DMS 273 (cell line): ENCODE measurements around the gene PSIP1.
"Not testable (repeated sequence)": the region's sequence is repeated elsewhere in the genome, so short reads cannot be mapped to it uniquely, and the experiment has no call there.

Source experiments
- DNase-seq: peaks from one replicate; lab custom pipeline; 2025; ENCODE audit not compliant: unreplicated experiment; lab: John Stamatoyannopoulos, UW

PSIP1 gene

DNA sequence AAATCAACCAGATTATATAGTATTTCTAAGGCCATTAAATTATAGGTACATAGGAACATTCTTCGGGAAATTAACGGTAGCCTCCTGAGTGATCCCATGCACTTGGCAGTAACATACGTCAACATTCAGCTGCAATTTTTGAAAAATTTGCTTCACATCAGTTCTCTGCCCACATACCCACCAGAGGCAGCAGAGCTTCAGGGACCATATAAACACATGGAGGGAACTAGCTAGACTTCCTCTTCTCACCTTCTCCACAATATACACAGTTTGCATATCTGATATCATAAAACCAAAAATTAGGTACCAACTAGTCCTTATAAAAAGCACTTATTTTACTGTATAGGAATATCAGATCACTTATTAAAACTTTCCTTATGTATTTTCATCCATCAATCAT lies 4.8 kb downstream of the PSIP1 start:
- no peak for DNase-seq

- no peak for DNase-seq
Measured at GRCh38 chr9:15501803-15502202, 9.0 kb downstream of the PSIP1 start.

DNA sequence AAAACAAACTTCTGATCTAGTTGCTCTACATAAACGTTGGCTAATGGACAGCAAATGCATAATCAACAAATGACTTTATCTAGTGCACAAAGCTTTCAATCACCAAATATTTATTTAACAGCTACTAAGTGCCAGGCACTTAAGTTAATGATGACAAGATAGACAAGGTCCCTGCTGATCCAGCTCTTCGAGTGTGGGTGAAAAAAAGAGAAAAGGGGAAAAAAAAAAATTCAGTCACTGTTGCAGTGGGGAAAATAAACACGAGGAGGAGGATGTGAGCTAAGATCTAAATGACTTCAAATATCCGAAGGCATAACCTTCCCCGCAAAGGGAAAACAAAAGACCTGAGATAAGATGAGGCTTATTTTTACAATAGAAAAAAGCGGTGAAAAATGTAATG lies 9.6 kb downstream of the PSIP1 start:
- DNase-seq, result no peak

DNA sequence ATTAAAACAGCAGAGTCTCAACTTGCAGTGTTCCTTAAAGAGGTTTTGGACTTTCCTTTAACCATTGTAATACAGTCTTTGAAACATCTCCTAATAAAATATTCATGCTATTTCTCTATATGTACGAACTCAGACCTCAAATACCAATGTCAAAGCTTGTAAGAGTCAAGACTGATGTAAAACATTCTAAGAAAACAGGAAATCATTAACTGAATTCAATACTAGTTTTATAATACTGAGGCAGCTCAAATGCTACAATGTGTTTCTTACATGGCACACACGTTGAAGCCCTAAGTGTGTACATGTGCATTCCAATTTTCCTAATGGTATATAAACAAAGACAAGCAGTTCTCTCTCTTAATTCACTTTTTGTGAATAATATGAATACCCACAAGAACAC lies 11.6 kb downstream of the PSIP1 start:
- no peak for DNase-seq

DNA sequence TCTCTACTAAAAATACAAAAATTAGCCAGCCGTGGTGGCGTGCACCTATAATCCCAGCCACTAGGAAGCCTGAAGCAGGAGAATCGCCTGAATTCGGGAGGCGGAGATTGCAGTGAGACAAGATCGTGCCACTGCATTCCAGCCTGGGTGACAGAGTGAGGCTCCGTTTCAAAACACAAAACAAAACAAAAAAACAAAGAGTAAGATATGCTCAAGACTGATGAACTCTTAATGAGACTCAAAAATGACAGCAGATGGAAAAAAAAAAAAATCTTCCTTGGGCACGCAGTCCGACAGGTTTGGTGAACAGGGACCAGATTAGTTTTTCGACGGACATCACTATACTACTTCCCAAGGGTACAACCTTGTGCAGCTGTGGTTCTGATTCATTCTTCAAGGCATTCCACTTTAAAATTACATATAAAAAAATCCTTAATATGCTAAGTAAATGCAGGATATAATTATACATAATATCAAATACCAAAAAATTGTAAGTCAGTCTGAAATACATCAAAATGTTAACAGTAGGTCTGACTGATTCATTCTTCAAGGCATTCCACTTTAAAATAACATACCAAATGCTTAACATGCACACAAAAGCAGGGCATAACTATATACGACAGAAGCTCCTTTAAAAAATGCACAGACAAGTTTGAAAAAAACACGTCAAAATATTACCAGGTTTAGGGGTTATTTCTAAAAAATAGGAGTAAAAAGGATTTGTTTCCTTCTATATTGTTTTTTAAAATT lies 12.3 kb downstream of the PSIP1 start:
- DNase-seq, result no peak

DNA sequence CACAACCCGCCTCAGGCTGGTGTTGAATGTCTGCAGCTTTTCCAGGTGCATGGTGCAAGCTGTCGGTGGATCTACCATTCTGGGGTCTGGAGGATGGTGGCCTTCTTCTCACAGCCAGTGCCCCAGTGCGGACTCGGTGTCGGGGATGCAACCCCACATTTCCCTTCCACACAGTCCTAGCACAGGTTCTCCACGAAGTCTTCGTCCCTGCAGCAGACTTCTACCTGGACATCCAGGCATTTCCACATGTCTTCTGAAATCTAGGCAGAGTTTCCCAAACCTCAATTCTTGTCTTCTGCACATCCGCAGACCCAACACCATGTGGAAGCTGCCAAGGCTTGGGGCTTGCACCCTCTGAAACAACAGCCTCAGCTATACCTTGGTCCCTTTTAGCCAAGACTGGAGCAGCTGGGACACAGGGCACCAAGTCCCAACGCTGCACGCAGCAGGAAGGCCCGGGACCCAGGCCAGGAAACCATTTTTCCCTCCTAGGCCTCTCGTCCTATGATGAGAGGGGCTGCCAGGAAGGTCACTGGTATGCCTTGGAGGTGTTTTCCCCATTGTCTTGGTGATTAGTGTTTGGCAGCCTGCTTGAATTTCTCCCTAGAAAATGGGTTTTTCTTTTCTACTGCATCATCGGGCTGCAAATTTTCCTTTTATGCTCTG lies 18.2 kb downstream of the PSIP1 start:
- no peak for DNase-seq

DNA sequence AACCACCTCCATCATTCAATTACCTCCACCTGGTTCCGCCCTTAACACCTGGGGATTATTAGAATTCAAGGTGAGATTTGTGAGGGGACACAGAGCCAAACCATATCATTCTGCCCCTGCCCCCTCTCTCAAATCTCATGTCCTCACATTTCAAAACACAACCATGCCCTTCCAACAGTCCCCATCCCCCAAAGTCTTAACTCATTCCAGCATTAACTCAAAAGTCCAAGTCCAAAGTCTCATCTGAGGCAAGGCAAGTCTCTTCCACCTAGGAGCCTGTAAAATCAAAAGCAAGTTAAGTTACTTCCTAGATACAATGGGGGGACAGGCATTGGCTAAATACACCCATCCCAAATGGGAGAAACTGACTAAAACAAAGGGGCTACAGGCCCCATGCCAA lies 18.8 kb downstream of the PSIP1 start:
- DNase-seq, result no peak

DNA sequence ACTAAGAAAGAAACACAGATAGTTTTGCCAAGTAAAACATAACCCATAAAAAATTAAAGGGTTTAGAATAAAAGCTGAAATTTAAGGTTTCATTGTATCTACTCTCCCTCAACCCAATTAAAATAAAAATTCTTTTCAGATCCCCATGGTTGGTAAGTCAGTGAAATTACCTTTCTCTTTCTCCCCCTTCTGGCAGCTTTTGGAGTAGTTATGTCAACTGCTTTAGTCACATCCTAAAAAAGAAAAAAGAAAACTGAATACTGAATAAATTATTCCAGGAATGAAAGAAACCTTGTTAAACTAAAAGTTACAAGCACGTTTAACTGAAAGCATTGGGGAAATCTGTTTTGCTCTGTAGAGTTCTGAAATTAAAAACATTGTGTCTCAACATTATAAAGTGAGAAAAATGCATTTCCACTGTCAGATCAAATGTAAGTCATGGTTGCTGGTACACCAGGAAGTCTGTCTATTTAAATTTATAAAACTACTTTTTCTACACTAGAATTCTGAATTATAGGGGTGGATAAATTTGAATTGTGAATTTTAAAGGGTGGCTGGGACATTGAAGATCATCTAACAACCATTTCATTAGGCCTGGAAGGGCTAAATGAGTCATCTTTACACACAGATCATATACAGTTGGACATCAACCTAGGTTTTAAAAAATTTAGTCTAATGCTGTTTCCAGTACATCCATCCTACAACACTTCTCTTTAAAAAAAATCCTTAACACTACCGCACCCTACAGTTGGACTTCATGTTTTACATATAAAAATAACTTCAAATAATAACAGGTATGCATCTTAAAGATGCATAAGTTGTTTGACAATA lies 24.7 kb downstream of the PSIP1 start:
- DNase-seq, result peak; percentile 45

- no peak for DNase-seq
Measured at GRCh38 chr9:15484802-15485201, 26.0 kb downstream of the PSIP1 start.

- DNase-seq, result no peak
Measured at GRCh38 chr9:15482146-15482545, 28.6 kb downstream of the PSIP1 start.

DNA sequence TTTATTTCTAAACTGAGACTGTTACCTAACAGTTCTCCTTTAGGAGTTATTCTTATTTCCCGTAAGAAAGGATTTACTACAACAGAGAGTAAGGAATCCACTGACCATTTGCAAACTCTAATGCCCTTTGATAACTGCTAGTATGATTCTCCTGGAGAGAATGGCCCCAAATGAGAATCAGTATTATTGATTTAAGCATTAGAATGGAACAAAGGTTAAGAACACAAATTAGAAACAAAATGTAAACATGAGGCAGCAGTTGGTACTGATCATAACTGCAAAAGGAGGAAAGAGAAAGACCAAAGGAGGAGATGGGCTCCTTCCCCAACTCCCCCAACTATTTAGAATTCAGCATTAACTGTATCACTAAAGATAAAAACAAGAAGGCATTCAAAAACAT lies 30.7 kb downstream of the PSIP1 start:
- DNase-seq, result no peak

- DNase-seq, result no peak
Measured at GRCh38 chr9:15475923-15476536, 34.7 kb downstream of the PSIP1 start.

- DNase-seq, result no peak
Measured at GRCh38 chr9:15469862-15470261, 40.9 kb downstream of the PSIP1 start.

- DNase-seq, result peak; percentile 57
Measured at GRCh38 chr9:15469406-15469805, 41.4 kb downstream of the PSIP1 start.

DNA sequence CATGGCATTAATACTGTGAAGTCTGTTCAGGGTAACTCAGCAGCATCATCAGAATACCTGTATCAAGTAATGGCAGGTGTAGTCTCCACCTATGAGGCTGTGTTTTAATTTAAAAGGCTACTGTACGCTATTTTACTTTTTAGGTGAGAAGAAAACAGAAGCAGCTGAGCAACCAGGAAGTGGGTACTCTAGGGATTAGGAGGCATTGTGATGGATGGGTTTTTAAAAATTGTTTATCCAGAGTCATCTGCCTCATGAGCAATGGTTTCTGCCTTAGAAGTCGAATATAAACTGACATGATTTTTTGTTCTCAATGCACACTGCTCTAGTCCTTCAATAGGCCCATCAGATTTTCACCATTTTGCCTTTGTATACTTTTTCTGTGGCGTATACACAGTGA lies 42.6 kb downstream of the PSIP1 start:
- DNase-seq, result no peak

DNA sequence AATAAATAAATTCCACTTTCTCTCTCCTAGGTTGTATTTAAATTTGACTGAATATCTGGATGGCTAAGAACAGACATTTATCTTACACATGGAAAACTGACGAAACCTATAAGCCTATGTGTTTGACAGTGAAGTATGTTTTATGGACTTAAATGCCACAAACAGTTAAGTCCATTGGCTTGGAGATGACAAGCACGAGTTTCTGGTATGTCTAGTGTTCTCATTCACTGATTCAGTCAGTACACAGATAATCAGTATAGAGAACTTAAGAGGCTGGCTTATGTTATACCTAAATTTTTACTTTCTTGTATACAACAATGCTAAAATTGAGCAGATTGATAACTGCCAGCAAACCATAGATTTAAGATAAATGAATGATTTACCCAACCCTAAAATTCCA lies 49.2 kb downstream of the PSIP1 start:
- DNase-seq, result no peak

GRCh38 chr9:15461056-15461455 lies 49.7 kb downstream of the PSIP1 start:
- DNase-seq, result no peak

GRCh38 chr9:15453956-15454355 lies 56.8 kb downstream of the PSIP1 start:
- DNase-seq, result no peak

DNA sequence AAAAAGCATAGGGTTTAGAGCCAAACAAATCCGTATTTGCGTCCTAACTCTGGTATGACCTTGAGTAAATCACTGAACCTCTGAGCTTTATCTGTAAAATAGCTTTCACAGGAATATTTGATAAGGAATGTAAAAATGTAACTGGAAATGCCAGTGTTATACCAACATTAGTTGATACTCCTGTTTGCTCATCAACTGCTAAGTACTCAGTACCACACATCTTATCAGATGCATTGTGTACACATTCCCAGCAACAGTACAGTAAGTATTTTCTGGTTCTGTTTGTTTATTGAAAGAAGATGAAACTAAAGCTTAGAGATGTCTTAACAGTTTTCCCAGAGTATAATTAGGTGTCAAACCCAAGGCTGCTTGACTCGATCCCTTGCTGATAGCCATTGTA lies 66.6 kb downstream of the PSIP1 start:
- no peak for DNase-seq

- DNase-seq, result not testable (repeated sequence)
Measured at GRCh38 chr9:15442264-15442663, 68.5 kb downstream of the PSIP1 start.

- not testable (repeated sequence) for DNase-seq
Measured at GRCh38 chr9:15441841-15442240, 68.9 kb downstream of the PSIP1 start.
